ENCODE measurements around the gene FMN2. TPM values are rescaled to one million over a fixed set of nuclear protein-coding genes. Genes with fewer than 3 reads are reported as not detected.

The FMN2 gene
- total RNA-seq, 2 donors from 2014 or later, result 26.9 to 27.2 TPM

GRCh38 chr1:240104672-240105071 lies 13.0 kb downstream of the FMN2 start:
- H3K36me3 ChIP-seq (ENCODE audit: control insufficient read depth, insufficient read depth, low read length), result peaks cover 30% of the 10 kb centered on the region
- 93 to 100% methylated on average over 2 of the region's 2 CpGs for WGBS, 2 experiments (ENCODE audit: insufficient coverage in 1 of 2, insufficient read length in 1 of 2)

GRCh38 chr1:240107058-240107684 lies 15.5 kb downstream of the FMN2 start:
- H3K9me3 Mint-ChIP-seq, result no peaks in the 10 kb centered on the region
- Histone ChIP-seq H3K4me3 (ENCODE audit: low read length) (no peak overlapping the region), H3K9ac (ENCODE audit: extremely low read depth, low read length, poor library complexity, severe bottlenecking) (no peak overlapping the region), H3K36me3 (ENCODE audit: control insufficient read depth, insufficient read depth, low read length) (peaks cover 28% of the 10 kb centered on the region), H3K27me3 (ENCODE audit: control insufficient read depth, insufficient read depth, low read length, poor library complexity, severe bottlenecking) (no peaks in the 10 kb centered on the region), H3K9me3 (ENCODE audit: control insufficient read depth, low read length) (no peaks in the 10 kb centered on the region), H3K27ac (ENCODE audit: low read depth, low read length) (no peak overlapping the region), H3K4me1 (ENCODE audit: control insufficient read depth, insufficient read depth, low read length) (peaks cover 11% of the 10 kb centered on the region)
- H3K27me3 Mint-ChIP-seq (ENCODE audit: insufficient read depth), result no peaks in the 10 kb centered on the region
- no peak for TF ChIP-seq CTCF (conservative IDR thresholded peaks at IDR 0.05)
- no peak overlapping the region for H3K27ac Mint-ChIP-seq
- no peak overlapping the region for H3K4me3 Mint-ChIP-seq
- 88 to 97% methylated on average over 3 of the region's 3 CpGs for WGBS, 2 experiments (ENCODE audit: insufficient coverage in 1 of 2, insufficient read length in 1 of 2)
- no peak for DNase-seq
- H3K36me3 Mint-ChIP-seq (ENCODE audit: low read depth), result peaks cover 14% of the 10 kb centered on the region
- H3K4me1 Mint-ChIP-seq, result peaks cover 20% of the 10 kb centered on the region

More at GRCh38 chr1:240104672-240105071, 13.0 kb downstream of the FMN2 start:
- no peak overlapping the region for H3K27ac Mint-ChIP-seq
- Histone ChIP-seq H3K9me3 (ENCODE audit: control insufficient read depth, low read length) (no peaks in the 10 kb centered on the region), H3K9ac (ENCODE audit: extremely low read depth, low read length, poor library complexity, severe bottlenecking) (no peak overlapping the region), H3K27ac (ENCODE audit: low read depth, low read length) (no peak overlapping the region), H3K4me1 (ENCODE audit: control insufficient read depth, insufficient read depth, low read length) (peaks cover 4% of the 10 kb centered on the region), H3K27me3 (ENCODE audit: control insufficient read depth, insufficient read depth, low read length, poor library complexity, severe bottlenecking) (no peaks in the 10 kb centered on the region), H3K4me3 (ENCODE audit: low read length) (no peak overlapping the region)
- no peak for DNase-seq
- peaks cover 7% of the 10 kb centered on the region for H3K4me1 Mint-ChIP-seq
- TF ChIP-seq CTCF (conservative IDR thresholded peaks at IDR 0.05), result no peak
- no peak overlapping the region for H3K4me3 Mint-ChIP-seq
- no peaks in the 10 kb centered on the region for H3K27me3 Mint-ChIP-seq (ENCODE audit: insufficient read depth)
- no peaks in the 10 kb centered on the region for H3K9me3 Mint-ChIP-seq
- H3K36me3 Mint-ChIP-seq (ENCODE audit: low read depth), result peaks cover 14% of the 10 kb centered on the region

DNA sequence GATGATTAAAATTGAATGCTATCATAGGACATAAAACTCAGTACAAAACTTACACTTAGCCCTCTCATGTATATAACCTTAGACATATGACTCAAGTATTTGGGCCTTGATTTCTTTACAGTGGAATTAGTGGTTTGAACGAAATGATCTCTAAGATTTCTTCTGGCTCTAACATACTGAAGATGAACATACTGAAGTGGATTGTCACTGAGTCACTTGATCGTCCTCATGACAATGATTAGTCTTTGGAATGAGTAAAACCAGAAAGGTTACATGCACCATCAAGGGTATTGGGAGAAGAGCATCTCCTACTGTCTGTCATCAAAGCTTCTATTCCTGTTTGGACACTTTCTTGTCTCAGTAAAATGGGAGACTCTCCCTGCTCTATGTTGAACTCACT lies 17.4 kb downstream of the FMN2 start:
- Histone ChIP-seq H3K36me3 (ENCODE audit: control insufficient read depth, insufficient read depth, low read length) (peaks cover 16% of the 10 kb centered on the region), H3K4me1 (ENCODE audit: control insufficient read depth, insufficient read depth, low read length) (peaks cover 14% of the 10 kb centered on the region), H3K4me3 (ENCODE audit: low read length) (no peak overlapping the region), H3K27me3 (ENCODE audit: control insufficient read depth, insufficient read depth, low read length, poor library complexity, severe bottlenecking) (no peaks in the 10 kb centered on the region), H3K9me3 (ENCODE audit: control insufficient read depth, low read length) (no peaks in the 10 kb centered on the region), H3K9ac (ENCODE audit: extremely low read depth, low read length, poor library complexity, severe bottlenecking) (no peak overlapping the region), H3K27ac (ENCODE audit: low read depth, low read length) (no peak overlapping the region)
- Mint-ChIP-seq H3K36me3 (ENCODE audit: low read depth) (peaks cover 5% of the 10 kb centered on the region), H3K4me3 (no peak overlapping the region), H3K27me3 (ENCODE audit: insufficient read depth) (no peaks in the 10 kb centered on the region), H3K4me1 (peaks cover 26% of the 10 kb centered on the region), H3K27ac (no peak overlapping the region), H3K9me3 (no peaks in the 10 kb centered on the region)
- TF ChIP-seq CTCF (conservative IDR thresholded peaks at IDR 0.05), result no peak
- WGBS, 2 experiments (ENCODE audit: insufficient coverage in 1 of 2, insufficient read length in 1 of 2), result 92 to 100% methylated on average over 1 to 2 of the region's 2 CpGs
- DNase-seq, result no peak

Data from endodermal cell (in vitro differentiated cells).